ENCODE data around the gene MAD1L1. TPM values are rescaled to one million over a fixed set of nuclear protein-coding genes. Genes with fewer than 3 reads are reported as not detected.

MAD1L1 gene
- total and polyA plus RNA-seq, 11 donors, result 11.1 to 29.7 (median 20.9) TPM

DNA sequence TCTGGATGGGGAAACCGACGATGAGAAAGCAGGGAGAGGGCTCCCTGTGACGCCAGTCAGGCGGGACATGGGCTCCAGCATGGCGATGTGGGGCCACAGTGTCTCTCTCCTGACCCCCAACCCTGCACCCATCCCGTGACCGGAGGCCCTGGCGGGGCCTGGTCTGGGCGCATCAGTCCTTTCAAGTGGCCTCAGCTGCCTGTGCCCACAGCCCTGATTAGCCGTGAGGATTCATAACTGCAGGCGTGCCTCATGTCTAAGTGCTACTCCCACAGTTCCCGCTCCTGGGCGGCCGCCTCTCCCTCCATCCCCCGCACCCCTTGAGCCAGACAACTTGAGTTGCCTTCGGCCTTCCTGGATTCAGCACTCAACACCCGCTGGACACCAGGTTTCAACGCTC is 321.9 kb downstream of the MAD1L1 start:
- Histone ChIP-seq H3K27me3 (no peaks in the 10 kb centered on the region), H3K27ac (no peak overlapping the region), H3K4me1 (peaks cover 0 to 20% (median 0%) of the 10 kb centered on the region in 12 donors), H3K4me3 (no peak overlapping the region), H3K9me3 (no peaks in the 10 kb centered on the region), H3K36me3 (no peaks in the 10 kb centered on the region)
- ATAC-seq, result no peak
- WGBS, 4 donors, result 90 to 96% (median 91%) methylated on average over 12 to 18 of the region's 18 CpGs
- TF ChIP-seq, protein P1, sequence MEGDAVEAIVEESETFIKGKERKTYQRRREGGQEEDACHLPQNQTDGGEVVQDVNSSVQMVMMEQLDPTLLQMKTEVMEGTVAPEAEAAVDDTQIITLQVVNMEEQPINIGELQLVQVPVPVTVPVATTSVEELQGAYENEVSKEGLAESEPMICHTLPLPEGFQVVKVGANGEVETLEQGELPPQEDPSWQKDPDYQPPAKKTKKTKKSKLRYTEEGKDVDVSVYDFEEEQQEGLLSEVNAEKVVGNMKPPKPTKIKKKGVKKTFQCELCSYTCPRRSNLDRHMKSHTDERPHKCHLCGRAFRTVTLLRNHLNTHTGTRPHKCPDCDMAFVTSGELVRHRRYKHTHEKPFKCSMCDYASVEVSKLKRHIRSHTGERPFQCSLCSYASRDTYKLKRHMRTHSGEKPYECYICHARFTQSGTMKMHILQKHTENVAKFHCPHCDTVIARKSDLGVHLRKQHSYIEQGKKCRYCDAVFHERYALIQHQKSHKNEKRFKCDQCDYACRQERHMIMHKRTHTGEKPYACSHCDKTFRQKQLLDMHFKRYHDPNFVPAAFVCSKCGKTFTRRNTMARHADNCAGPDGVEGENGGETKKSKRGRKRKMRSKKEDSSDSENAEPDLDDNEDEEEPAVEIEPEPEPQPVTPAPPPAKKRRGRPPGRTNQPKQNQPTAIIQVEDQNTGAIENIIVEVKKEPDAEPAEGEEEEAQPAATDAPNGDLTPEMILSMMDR (IDR thresholded peaks at IDR 0.05), result no peak
- TF ChIP-seq POLR2A (IDR thresholded peaks at IDR 0.05), result no peak
- intact Hi-C loops (cut with DNase I), result loop anchor here in 1 of 10 donors (10.0 kb wide), 1 partner anchor 294 kb away; no protein-coding TSS in a partner anchor
- DNase-seq, result peak in 1 of 5 donors; percentile 17

DNA sequence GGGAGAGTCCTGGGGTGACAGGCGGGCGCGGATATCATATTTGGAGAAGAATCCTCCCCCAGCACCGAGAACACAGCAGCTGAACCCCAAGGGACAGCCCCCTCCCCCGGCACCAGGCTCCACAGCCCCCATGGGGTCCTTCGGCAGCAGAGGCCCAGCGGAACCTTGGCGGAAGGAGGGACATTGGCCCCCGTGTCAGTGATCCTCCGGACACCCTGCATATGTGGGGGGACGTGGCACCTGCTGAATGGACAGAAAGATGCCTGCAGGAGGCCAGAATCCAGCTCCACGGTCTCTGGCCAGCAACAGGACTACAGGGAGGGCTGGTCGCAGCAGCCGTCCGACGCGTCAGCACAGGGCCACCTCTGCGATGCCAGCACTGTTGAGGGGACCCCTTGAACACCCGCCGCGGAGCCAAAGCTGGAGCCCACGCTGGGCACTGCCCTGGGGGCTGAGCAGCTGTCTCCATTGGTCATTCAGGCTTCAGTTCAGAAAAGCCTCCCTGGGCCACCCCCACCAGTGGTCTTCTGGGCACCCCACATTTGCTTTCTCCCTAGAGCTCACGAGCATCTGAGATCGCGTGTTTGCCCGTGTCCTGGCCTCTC is 322.6 kb downstream of the MAD1L1 start:
- Histone ChIP-seq H3K4me3 (no peak overlapping the region), H3K9me3 (no peaks in the 10 kb centered on the region), H3K27me3 (no peaks in the 10 kb centered on the region), H3K36me3 (no peaks in the 10 kb centered on the region), H3K27ac (no peak overlapping the region), H3K4me1 (peaks cover 0 to 20% (median 0%) of the 10 kb centered on the region in 12 donors)
- WGBS, 4 donors, result 95 to 96% (median 96%) methylated on average over 26 of the region's 26 CpGs
- TF ChIP-seq POLR2A (IDR thresholded peaks at IDR 0.05), result no peak
- TF ChIP-seq, protein P1 (IDR thresholded peaks at IDR 0.05), result no peak
- ATAC-seq, result no peak
- intact Hi-C loops (cut with DNase I), result loop anchor here in 1 of 10 donors (10.0 kb wide), 1 partner anchor 295 kb away; no protein-coding TSS in a partner anchor
- DNase-seq, result peak in 2 of 5 donors; percentile 20 to 21

DNA sequence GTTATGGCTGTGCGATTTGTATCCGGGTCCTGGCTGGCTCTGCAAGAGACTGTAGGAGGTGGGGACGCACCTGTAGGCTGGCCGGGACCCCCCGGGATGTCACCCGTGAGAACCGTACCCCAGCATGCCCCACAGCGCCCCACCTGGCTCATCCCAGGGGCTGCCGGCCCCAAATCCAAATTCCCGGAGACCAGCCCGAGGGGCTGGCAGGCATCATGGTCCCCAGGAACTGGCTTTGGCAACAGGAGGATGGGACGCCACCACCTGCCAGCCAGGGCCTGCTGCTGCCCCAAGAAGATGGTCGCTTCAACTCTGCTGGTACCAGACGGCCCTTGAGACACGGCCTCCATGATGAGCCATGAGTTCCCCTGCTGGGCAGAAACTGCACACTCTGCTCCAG is 323.3 kb downstream of the MAD1L1 start:
- no peak overlapping the region for H3K27ac ChIP-seq
- no peak overlapping the region for H3K4me3 ChIP-seq
- ATAC-seq, result no peak
- WGBS, 4 donors, result 96 to 98% (median 97%) methylated on average over 10 to 15 of the region's 15 CpGs
- intact Hi-C loops (cut with DNase I), result no loop called here
- no peaks in the 10 kb centered on the region for H3K9me3 ChIP-seq
- DNase-seq, result peak in 2 of 5 donors; percentile 7 to 9
- H3K36me3 ChIP-seq, result no peaks in the 10 kb centered on the region
- TF ChIP-seq, protein P1 (IDR thresholded peaks at IDR 0.05), result no peak
- TF ChIP-seq POLR2A (IDR thresholded peaks at IDR 0.05), result no peak
- H3K27me3 ChIP-seq, result no peaks in the 10 kb centered on the region
- peaks cover 0 to 18% (median 0%) of the 10 kb centered on the region in 12 donors for H3K4me1 ChIP-seq

DNA sequence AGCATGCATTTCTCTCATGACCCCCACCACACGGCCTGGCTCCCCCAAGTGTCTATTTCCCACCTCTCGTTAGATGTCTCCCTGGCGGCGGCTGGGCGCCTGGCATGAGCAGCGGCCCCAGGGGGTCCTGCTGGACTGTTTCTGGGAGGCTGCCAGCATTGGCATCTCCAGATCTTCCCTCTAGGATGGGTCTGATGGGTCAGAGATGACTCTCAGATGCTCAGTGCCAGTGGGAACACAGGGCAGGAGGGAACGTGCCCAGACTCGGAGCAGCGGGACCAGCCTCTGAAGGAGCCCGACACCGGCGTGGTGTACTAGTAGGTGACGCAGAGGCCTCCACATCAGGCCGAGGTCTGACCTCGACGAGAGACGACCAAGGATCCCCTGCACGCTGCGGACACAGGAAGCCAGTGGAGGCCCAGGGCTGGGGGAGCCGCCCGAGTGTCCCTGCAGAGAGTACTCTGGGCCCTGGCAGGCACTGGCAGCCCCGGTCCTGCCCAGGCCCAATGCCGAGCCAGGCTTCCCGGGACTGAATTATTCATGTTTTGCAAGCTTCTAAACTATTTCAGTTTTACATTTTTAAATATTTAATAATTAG is 323.8 kb downstream of the MAD1L1 start:
- TF ChIP-seq POLR2A (IDR thresholded peaks at IDR 0.05), result no peak
- TF ChIP-seq, protein P1 (IDR thresholded peaks at IDR 0.05), result no peak
- no peaks in the 10 kb centered on the region for H3K36me3 ChIP-seq
- DNase-seq, result peak in 2 of 5 donors; percentile 17 to 18
- ATAC-seq, result no peak
- no peak overlapping the region for H3K4me3 ChIP-seq
- no peaks in the 10 kb centered on the region for H3K27me3 ChIP-seq
- peaks cover 0 to 13% (median 0%) of the 10 kb centered on the region in 12 donors for H3K4me1 ChIP-seq
- WGBS, 4 donors, result 84 to 93% (median 85%) methylated on average over 11 to 24 of the region's 24 CpGs
- intact Hi-C loops (cut with DNase I), result no loop called here
- no peaks in the 10 kb centered on the region for H3K9me3 ChIP-seq
- H3K27ac ChIP-seq, result no peak overlapping the region
